PC-9 (cell line): ENCODE measurements around the gene PDE1C. TPM values are rescaled to one million over a fixed set of nuclear protein-coding genes. Genes with fewer than 3 reads are reported as not detected.

Experiments
- BruUV-seq: library from RNA; stranded (reverse); fragments of 400-500 nt; replicated peaks from 2 replicates; lab custom pipeline; 2021; lab: Mats Ljungman, UMichigan
- CTCF ChIA-PET: fragments of 300-600 bp; sonication (Branson Sonifier 250); formaldehyde crosslinking; loops from one replicate; lab custom pipeline; 2022; ENCODE audit warnings: antibody characterized with exemption; lab: Charles Lee
- POLR2A ChIA-PET: fragments of 300-600 bp; sonication (Branson Sonifier 250); formaldehyde crosslinking; loops from one replicate; lab custom pipeline; 2022; ENCODE audit warnings: antibody characterized with exemption; ENCODE audit not compliant: unreplicated experiment; lab: Charles Lee
- DNase-seq, 2 experiments: peaks; one replicate each; pipeline versions ENCODE4 v3.0.0 to v3.0.0-alpha.2; 2015 to 2022; ENCODE audit warnings: mixed read lengths in 1 of 2
- H2AFZ ChIP-seq: fragments of 200-600 bp; sonication (generic); 2 replicates; pipeline ENCODE4 v1.8.1; 2017; ENCODE audit warnings: antibody characterized with exemption
- H3F3A ChIP-seq: fragments of 200-600 bp; sonication (generic); 2 replicates; pipeline ENCODE4 v1.8.1; 2017; ENCODE audit warnings: antibody characterized with exemption, mild to moderate bottlenecking, low read depth; ENCODE audit not compliant: insufficient read depth
- H3K27ac ChIP-seq: fragments of 200-600 bp; sonication (generic); 2 replicates; pipeline ENCODE4 v1.6.1; 2016; ENCODE audit warnings: mixed run types
- H3K27me3 ChIP-seq: fragments of 200-600 bp; sonication (generic); 2 replicates; pipeline ENCODE4 v1.6.1; 2016; ENCODE audit warnings: low read depth, mixed run types; ENCODE audit not compliant: insufficient read depth
- H3K36me3 ChIP-seq: fragments of 200-600 bp; sonication (generic); 2 replicates; pipeline ENCODE4 v1.6.1; 2016; ENCODE audit warnings: low read depth, mixed run types
- H3K4me1 ChIP-seq: fragments of 200-600 bp; sonication (generic); replicated peaks from 2 replicates; pipeline ENCODE4 v1.6.1; 2016; ENCODE audit warnings: mixed run types; ENCODE audit not compliant: insufficient read depth
- H3K4me2 ChIP-seq: fragments of 200-600 bp; sonication (generic); 2 replicates; pipeline ENCODE4 v1.6.1; 2017; ENCODE audit warnings: mixed run types
- H3K4me3 ChIP-seq: fragments of 200-600 bp; sonication (generic); 2 replicates; pipeline ENCODE4 v1.6.1; 2016; ENCODE audit warnings: mixed run types
- H3K79me2 ChIP-seq: fragments of 200-600 bp; sonication (generic); 2 replicates; pipeline ENCODE4 v1.6.1; 2017; ENCODE audit warnings: low read depth, mixed run types
- H3K9me2 ChIP-seq: fragments of 200-600 bp; sonication (generic); 2 replicates; pipeline ENCODE4 v1.8.1; 2017; ENCODE audit warnings: mild to moderate bottlenecking; ENCODE audit not compliant: insufficient read depth
- H3K9me3 ChIP-seq: fragments of 200-600 bp; sonication (generic); 2 replicates; pipeline ENCODE4 v1.8.1; 2016; ENCODE audit warnings: low read depth; ENCODE audit not compliant: insufficient read depth
- H4K20me1 ChIP-seq: fragments of 200-600 bp; sonication (generic); 2 replicates; pipeline ENCODE4 v1.8.1; 2017; ENCODE audit not compliant: insufficient read depth
- CTCF ChIP-seq: fragments of 200-600 bp; sonication (generic); conservative IDR thresholded peaks from 2 replicates; pipeline ENCODE4 v1.6.1; 2017; ENCODE audit warnings: mixed run types, antibody characterized with exemption, mild to moderate bottlenecking, moderate library complexity
- EZH2 ChIP-seq: fragments of 200-600 bp; sonication (generic); IDR thresholded peaks from 2 replicates; pipeline ENCODE4 v1.8.0; 2017; ENCODE audit warnings: antibody characterized with exemption, low read depth
- intact Hi-C: fragments of 100-400 bp; cut with micrococcal nuclease; formaldehyde crosslinking; loops from one replicate; pipeline ENCODE4 v1.10.0; 2022; ENCODE audit not compliant: unreplicated experiment
- total RNA-seq: library from RNA; stranded (reverse); gene quantifications from 2 replicates; pipeline ENCODE4 v1.2.3, GENCODE V29; 2021

The PDE1C gene
- total RNA-seq, 1 experiment from 2014 or later: 1.7 TPM

DNA sequence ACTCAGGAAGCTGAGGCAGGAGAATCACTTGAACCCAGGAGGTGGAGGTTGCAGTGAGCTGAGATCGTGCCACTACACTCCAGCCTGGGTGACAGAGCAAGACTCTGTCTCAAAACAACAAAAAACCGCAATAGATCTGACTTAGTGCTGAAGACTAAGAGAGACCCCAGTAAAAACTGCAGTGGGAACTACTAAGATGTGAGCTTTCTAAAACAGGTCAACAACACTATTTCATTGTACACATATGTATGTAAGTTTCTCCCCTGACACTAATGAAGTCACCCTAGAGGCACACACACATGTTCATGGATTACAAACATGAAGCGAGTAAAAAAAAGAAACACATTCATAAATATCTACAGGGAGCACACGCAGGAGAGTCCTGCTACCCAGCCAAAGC, 68.3 kb downstream of the PDE1C start:
- CTCF ChIA-PET: no interaction called here
- no TSS peak for BruUV-seq

GRCh38 chr7:31997423-31997822, 72.8 kb downstream of the PDE1C start:
- no peaks in the 10 kb centered on the region for H3K79me2 ChIP-seq
- no TSS peak for BruUV-seq
- CTCF ChIA-PET: no interaction called here
- no peak overlapping the region for H3K4me3 ChIP-seq
- POLR2A ChIA-PET: no interaction called here
- H4K20me1 ChIP-seq: no peaks in the 10 kb centered on the region
- H2AFZ ChIP-seq: no peak overlapping the region
- H3K9me3 ChIP-seq: no peaks in the 10 kb centered on the region
- no peaks in the 10 kb centered on the region for H3K27me3 ChIP-seq
- H3K4me1 ChIP-seq: no peaks in the 10 kb centered on the region
- no peaks in the 10 kb centered on the region for H3K36me3 ChIP-seq
- intact Hi-C loops: no loop called here
- H3F3A ChIP-seq: no peaks in the 10 kb centered on the region
- no peaks in the 10 kb centered on the region for H3K9me2 ChIP-seq
- H3K27ac ChIP-seq: no peak overlapping the region
- no peak overlapping the region for H3K4me2 ChIP-seq
- TF ChIP-seq EZH2 (no peak), CTCF (no peak)
- DNase-seq: no peak

More for the DNA sequence above, 68.3 kb downstream of the PDE1C start:
- Histone ChIP-seq H3K4me3 (no peak overlapping the region), H3K4me1 (no peaks in the 10 kb centered on the region), H2AFZ (no peak overlapping the region), H3K9me2 (no peaks in the 10 kb centered on the region), H4K20me1 (no peaks in the 10 kb centered on the region), H3F3A (no peaks in the 10 kb centered on the region), H3K27ac (no peak overlapping the region), H3K9me3 (no peaks in the 10 kb centered on the region), H3K4me2 (no peak overlapping the region), H3K27me3 (no peaks in the 10 kb centered on the region), H3K36me3 (no peaks in the 10 kb centered on the region), H3K79me2 (no peaks in the 10 kb centered on the region)
- TF ChIP-seq CTCF (no peak), EZH2 (no peak)
- intact Hi-C loops: no loop called here
- POLR2A ChIA-PET: no interaction called here
- DNase-seq: no peak

DNA sequence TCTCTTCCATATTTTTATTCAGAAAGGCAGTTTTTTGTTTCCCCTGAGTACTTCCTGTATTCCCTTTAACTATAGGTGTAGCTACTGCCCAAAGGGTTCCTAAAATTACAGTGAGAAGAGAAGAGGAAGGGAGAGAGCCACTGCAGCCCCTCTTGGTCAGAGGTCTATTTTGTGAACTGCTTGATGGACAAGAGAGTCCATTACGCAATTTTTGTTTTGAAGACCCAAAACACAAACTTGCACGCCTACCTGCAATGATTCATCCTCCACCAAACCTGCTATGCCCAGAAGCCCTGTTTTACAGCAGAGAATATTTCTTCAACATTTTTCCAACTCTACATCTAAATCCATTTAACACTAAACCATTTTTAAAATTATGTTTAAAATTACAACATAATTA, 75.1 kb downstream of the PDE1C start:
- Histone ChIP-seq H3K4me1 (no peaks in the 10 kb centered on the region), H3K9me3 (no peaks in the 10 kb centered on the region), H3K36me3 (no peaks in the 10 kb centered on the region), H3K27me3 (no peaks in the 10 kb centered on the region), H3K4me3 (no peak overlapping the region), H3K27ac (no peak overlapping the region), H2AFZ (no peak overlapping the region), H3K9me2 (no peaks in the 10 kb centered on the region), H4K20me1 (no peaks in the 10 kb centered on the region), H3K79me2 (no peaks in the 10 kb centered on the region), H3F3A (no peaks in the 10 kb centered on the region), H3K4me2 (no peak overlapping the region)
- ChIA-PET POLR2A (no interaction called here), CTCF (no interaction called here)
- DNase-seq: no peak
- intact Hi-C loops: no loop called here
- TF ChIP-seq CTCF: no peak
- TF ChIP-seq EZH2: no peak
- no TSS peak for BruUV-seq
